CD4-positive, alpha-beta T cell treated with Interleukin-6 for 4 hours (primary cell): ENCODE measurements around the gene ACTN3.
"Not testable (repeated sequence)": the region's sequence is repeated elsewhere in the genome, so short reads cannot be mapped to it uniquely, and the experiment has no call there.

Experiments used
- DNase-seq: peaks from one replicate; pipeline ENCODE4 v3.0.0-alpha.2; 2020; ENCODE audit warnings: mixed read lengths

Gene ACTN3

DNA sequence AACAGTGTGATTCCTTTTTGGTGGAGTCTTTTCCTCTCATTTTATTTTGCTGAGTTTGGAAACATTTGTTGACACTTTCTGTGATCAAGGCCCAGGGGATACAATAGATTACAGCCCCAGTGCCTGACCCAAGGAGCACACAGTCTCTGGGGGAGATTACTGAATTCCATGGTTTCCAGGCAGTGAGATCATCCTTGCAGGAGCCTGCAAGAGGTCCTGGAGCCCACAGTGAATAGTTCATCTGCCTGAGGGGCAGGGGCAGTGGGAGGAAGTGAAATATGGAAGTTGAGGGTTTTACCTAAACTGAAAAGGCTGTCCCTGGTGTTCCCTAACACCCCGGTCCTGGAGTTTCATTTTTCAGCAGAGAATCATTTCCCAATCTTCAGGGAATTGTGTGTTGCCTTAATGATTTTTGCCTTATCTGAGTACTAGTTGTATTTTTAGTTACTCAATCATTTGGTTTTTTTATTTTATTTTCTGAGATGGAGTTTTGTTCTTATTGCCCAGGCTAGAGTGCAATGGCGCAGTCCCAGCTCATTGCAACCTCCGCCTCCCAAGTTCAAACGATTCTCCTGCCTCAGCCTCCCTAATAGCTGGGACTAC lies 54.0 kb downstream of the ACTN3 start:
- DNase-seq: no peak

DNA sequence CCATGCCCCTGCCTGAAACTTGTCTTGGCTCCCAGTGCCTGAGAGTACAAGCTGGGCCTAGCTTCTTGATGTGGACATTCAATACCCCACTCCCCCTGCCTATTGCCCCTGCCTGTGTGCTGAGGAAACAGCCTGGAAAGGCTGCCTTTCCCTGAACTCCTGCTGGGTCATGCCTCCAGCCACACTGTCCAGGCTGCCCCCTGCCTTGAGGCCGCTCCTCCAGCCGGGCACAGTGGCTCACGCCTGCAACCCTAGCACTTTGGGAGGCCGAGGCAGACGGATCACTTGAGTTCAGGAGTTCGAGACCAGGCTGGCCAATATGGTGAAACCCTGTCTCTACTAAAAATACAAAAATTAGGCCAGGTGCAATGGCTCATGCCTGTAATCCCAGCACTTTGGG lies 56.4 kb downstream of the ACTN3 start:
- no peak for DNase-seq

DNA sequence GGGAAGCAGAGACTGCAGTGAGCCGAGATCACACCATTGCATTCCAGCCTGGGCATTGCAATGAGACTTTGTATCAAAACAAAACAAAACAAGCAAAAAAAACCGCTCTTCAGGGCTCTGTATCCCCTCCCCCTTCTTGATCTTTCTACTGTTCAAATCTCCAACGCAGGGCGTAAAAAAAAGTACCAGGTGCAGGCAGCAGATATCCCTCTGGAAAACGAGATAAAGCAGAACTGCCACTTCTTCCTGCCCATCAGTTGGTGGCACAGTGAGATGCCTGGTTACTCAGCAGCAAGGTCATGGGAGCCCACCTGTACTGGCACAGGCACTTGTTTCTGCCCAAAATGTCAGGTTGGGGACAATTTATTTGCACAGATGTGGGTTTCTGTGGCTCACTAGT lies 57.5 kb downstream of the ACTN3 start:
- no peak for DNase-seq

DNA sequence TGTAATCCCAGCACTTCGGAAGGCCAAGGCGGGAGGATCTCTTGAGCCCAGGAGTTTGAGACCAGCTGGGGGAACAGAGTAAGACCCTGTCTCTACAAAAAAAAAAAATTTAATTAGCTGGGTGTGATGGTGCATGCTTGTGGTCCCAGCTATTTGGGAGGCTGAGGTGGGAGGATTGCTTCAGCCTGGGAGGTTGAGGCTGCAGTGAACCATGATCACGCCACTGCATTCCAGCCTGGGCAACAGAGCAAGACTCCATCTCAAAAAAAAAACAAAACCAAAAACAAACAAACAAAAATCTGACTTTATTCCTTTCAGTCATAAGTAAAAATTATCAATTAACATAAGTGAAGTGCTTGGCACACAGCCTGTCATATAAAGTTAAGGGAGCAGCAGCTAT lies 59.9 kb downstream of the ACTN3 start:
- not testable (repeated sequence) for DNase-seq

DNA sequence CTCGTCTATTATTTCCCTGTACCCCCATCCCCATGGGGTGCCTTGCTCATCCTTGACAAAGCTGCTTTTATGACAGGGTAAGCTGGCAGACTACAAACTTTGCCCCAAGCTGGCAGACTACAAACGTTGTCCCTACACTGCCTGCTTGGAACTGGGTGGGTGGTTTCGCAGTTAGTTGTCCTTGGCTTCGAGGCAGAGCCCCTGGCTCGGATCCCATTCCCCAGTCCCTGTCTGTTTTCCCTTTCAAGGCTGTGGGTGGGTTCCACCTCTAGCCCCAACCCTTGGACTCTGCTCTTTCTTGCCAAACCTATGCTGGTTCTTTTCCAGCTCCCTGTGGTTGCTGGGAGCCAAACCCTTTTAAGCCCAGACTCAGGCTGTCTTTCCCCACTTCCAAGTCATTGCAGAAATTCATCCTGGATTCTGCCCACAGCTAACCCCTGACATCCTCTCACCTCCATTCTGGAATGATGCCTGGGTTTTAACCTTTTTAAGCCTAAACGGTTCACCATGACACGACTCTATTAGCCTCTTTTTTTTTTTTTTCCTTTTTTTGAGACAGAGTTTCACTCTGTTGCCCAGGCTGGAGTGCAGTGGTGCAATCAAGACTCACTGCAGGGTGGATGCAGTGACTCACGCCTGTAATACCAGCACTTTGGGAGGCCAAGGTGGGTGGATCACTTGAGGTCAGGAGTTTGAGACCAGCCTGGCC lies 60.6 kb downstream of the ACTN3 start:
- no peak for DNase-seq

DNA sequence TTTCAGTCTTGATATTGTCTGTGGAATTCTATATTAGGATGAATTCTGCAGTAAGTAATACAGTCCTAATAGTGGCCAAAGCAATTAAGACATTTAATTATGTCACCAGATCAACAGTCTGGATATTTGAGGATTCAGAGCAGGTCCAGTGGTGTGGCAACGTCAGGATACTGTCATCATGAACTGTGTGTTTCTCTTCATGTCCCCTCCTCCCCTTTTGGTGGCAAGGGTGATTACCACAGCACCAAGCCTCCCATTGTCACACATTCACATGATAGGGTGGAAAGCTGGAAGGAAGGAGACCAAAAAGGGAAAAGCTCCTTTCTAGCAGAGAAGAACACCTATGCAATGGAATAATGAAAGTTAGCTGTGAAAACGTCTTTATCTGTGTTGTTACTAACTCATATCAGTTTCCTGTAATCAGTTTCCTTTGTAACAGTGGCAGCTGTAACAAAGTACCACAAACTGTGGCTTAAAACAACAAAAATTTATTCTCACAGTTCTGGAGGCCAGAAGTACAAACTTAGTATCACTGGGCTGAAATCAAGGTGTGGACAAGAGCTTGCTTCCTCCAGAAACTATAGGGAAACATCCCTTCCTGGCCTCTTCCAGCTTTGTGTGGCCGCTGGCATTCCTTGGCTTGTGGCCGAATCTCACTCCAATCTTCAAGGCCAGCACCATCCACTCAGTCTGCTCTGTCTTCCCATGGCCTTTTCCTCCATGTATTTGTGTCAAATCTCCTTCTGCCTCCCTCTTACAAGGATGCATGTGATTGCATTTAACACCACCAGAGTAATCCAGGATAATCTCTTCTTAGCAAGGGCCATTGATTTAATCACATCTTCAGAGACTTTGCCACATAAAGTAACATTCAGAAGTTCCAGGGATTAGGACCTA lies 63.3 kb downstream of the ACTN3 start:
- DNase-seq: no peak

DNA sequence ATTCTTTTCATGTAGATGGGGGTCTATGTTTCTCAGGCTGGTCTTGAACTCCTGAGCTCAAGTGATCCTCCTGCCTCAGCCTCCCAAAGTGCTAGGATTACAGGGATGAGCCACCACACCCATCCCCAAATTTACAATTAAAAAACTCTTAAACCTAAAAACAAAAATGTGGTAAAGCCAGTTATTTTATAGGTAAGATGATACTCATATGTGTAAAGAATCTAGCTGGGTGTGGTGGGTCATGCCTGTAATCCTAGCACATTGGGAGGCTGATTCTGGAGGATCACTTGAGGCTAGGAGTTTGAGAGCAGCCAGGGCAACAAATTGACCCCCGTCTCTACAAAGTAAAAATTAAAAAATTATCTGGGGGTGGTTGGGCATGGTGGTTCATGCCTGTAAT lies 65.8 kb downstream of the ACTN3 start:
- no peak for DNase-seq
